ENCODE results near the gene SND1.

- no peak for TF ChIP-seq POLR2AphosphoS5 (IDR thresholded peaks at IDR 0.05; ENCODE audit: borderline replicate concordance, low read depth, low read length)
- no peak for TF ChIP-seq EZH2 (IDR thresholded peaks at IDR 0.05)
- no peak for TF ChIP-seq FOXP2 (optimal IDR thresholded peaks at IDR 0.05; ENCODE audit: control extremely low read depth, extremely low read length, insufficient read depth)
Measured at GRCh38 chr7:127870231-127870907, 218.4 kb downstream of the SND1 start.
